ENCODE measurements around the gene EWSR1.
"Not testable (repeated sequence)": the region's sequence is repeated elsewhere in the genome, so short reads cannot be mapped to it uniquely, and the experiment has no call there.

The EWSR1 gene

DNA sequence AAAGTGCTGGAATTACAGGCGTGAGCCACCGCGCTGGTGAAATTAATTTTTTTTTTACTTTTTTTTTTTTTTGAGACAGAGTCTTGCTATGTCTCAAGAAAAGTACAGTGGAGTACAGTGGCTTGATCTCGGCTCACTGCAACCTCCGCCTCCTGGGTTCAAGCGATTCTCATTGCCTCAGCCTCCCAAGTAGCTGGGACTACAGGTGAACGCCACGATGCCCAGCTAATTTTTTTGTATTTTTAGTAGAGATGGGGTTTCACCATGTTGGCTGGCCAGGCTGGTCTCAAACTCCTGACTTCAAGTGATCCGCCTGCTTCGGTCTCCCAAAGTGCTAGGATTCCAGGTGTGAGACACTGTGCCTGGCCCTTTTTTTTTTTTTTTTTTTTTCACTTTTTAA, 20.2 kb upstream of the EWSR1 start:
- DNase-seq: not testable (repeated sequence)

DNA sequence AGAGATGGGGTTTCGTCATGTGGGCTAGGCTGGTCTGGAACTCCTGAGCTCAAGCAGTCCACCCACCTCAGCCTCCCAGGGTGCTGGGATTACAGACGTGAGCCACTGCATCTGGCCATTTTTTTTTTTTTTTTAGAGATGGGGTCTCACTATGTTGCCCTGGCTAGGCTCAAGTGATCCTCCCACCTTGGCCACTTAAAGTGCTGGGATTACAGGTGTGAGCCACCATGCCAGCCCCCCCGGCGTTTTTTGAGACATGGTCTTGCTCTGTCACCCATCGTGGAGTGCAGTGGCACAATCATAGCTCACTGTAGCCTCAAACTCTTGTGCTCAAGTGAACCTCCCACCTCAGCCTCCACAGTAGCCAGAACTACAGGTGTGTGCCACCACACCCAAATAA, 16.8 kb upstream of the EWSR1 start:
- no peak for DNase-seq

DNA sequence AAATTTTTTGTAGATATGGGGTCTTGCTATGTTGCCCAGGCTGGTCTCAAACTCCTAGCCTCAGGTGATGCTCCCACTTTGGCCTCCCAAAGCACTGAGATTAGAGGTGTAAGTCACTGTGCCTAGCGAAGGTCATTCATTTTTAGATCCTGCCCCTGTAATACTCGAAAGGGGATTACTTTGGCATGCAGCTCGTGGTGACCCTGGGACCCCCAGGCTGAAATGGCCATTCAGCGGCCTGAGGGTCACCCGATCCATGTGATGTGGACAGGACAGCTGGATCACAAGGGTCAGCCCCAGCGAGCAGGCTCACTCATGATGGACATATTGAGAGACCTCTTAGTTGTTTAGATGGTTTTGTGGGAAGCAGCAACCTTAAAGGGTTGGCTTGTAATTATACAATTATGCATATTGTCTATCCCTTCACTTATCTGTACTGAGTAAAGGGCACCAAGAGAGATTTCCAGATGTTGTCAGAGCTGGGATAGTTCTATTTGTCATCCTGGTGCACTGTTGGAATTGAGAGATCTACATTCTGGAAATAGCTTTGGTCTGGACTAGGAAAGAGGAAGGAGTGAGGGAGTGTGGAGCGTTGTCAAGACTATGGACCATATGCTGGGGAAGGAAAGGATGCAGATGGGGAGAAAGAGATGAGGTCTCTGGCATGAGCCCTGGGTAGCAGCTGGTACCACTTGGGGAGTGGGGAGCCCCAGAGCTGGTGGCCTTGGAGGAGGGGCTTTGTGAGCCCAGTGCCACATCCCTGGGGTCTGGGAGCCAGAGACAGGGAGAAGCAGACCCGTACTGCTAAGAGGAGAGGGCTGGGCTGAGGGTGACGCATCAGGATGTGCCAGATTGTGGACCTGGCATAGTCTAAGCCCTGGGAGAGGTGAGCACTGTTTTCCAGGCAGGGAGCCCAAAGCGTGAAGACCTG, 15.8 kb upstream of the EWSR1 start:
- no peak for DNase-seq

DNA sequence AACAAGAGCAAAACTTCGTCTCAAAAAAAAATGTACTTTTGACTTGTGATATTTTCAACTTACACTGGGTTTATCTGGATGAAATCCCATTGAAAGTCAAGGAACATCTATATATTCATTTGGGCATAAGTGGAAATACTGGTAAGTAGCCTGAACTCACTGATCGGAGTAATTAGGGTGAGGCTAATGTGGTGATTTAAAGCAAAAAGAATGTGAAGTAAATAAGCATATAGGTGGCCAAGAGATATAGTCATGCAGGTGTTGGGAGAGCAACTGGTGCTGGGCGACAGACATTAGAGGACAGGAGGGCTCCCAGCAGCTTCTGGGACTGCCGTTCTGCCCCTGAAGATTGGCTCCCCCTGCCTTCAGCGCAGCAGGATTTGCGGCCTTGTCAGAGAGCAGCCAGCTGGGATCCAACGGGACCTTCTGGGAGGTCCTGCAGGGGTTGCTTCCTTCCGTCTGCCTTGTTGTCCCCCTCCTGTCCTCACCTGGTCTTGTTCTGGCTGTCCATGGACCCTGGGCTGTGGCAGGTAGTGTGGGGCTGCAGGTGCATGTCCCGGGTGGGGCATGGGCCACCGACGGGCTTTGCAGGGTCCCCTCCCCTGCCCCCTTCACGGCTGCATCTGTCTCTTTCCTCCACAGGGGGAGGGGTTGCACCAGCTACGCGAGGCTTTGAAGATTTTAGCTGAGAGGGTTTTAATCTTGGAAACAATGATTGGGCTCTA, 14.3 kb upstream of the EWSR1 start:
- DNase-seq: no peak

DNA sequence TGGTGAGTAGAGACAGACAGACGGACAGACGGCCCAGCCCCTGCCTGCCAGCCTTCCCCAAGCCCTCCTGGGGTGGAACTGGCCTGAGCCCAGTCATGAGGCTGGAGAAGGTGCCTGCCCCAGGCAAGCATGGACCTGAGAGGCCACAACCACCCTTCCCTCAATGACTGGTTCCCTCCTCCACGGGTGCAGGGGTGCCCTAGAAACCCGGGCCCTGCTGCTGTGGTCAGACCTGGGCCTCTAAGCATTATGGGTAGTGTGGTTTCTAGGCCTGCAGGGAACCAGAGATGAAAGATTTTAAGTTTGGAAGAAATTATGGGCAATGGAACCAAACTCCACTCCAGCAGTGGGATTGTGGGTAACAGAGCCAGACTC, 13.8 kb upstream of the EWSR1 start:
- no peak for DNase-seq

DNA sequence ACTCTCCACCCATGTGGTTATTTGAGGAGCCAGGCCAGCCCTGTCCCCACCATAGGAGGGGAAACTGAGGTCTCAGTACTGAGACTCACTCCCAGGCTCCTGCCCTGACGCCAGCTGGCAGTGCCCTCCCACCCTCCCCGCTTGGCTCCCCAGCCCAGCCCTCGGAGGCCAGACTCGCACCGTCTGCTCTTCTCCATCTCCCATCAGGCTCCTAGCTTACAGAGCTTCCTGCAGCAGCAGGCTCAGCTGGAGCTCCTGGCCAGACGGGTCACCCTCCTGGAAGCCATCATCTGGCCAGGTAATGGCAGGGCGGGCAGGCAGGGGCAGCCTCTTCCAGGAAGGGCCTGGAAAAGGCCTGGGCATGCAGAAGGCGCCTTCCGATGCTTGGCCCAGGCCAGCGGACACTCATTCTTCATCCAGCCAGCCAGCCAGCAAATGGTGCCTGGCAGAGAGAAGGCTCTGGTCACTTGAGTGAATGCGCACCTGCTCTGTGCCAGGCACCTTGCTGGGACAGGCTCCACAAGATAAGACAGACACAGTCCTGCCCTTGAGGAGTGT, 12.9 kb upstream of the EWSR1 start:
- DNase-seq: no peak

DNA sequence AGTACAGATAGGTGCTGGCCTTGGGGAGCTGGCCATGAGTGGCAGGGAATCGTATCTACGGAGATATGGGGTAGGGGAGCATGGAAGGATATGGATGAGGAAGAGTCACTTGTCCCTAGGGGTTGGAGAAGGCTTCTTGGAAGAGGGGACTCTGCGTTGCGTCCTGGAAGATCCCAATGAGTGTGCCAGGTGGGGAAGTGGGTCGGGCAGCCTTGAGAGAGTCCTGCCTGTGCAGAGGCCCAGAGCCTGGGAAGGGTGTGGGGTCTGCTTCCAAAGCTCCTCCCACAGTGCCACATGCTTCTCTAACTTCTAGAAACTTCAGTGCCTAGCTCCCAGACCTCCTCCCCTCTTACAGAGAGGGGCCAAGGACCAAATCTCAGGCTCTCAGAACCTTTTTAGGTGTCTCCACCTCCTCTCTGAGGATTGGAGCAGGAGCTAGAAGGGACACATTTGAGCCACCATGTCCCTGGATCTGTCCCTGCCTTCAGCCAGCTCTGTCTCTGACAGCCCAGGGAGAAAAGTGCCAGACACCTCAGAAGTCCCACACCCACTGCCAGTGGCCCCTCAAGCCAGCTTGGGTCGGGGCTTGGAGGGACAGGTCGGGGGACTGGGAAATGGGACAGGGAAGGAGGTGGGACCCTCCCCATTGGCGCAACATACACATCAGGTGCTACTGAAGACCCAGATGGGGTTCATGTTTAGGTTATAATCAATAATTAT, 11.3 kb upstream of the EWSR1 start:
- DNase-seq: no peak

DNA sequence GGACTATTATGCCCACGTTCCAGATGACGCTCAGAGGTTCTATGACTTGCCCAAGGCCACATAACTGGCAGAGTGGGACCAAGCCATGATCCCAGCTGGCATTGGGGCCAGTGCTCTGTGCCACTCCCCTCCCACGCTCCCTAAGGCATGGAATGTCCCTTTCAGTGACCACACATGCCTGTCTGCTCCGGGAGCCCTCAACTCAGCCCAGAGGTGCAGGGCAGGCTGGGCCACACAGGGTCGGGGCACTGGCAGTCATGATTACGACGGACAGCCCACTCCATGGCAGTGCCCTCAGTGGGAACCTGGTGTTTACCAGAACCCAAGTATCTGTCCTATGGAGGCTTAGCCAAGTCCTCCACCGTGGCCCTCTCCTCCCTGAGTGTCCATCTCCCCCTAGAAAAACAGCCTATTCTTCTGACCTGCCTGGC, 10.3 kb upstream of the EWSR1 start:
- no peak for DNase-seq

DNA sequence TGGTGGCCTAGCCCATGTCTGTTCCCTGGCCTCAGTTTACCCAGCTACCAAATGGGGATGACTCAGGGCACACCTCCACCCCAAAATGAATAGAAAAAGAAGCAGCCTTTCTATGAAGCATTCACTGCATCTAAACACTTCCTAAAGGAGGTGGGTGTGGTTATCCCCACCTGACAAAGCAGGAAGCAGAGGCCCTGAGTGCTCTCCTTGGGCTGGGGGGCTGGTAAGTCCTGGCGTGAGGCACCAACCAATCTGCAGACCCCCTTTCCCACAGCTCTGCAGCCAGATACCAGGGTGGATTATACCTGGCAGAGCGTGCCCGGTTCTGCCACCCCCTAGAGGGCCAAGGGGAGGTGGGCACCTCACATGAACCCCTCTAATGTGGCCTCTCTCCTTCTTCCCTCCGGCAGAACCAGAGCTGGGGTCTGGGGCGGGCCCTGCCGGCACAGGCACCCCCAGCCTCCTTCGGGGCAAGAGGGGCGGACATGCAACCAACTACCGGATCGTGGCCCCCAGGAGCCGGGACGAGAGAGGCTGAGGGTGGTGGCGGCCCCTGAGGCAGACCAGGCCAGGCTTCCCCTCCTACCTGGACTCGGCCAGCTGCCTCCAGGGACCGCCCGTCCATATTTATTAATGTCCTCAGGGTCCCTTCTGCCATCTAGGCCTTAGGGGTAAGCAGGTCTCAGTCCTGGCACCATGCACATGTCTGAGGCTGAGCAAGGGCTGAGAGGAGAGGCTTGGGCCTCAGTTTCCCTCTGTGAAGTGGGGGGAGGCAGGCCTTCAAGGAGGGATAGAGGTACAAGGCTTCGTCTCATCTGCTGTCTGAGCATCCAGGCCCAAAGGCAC, 9.4 kb upstream of the EWSR1 start:
- DNase-seq: no peak

DNA sequence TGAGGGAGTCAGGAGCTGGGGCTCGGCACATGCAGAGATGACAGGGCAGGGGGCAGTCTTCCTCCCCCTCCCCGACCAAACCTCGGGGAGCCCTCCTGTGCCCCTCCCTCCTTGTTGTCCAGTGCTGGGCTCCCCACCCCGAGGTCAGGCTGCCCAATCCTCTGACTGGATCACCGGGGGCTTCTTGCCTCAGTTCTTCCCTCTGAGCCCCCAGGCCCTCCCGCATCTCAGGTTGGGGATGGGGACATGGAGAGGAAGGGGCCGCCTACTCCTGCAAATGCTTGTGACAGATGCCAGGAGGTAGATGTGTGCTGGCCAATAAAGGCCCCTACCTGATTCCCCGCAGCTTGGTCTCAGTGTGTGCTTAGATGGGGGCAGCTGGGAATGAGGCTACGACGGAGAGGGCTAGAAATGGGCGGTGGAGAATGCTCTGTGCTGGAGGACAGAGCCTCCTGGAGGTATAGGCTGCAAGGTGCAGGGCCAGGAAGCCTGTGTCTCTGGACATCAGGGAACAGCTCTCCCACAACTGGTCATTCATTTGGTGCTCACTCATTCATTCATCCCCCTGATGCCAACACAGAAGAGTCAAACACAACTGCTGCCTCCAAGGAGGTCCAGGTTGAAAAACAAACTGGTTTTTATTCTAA, 8.7 kb upstream of the EWSR1 start:
- no peak for DNase-seq

DNA sequence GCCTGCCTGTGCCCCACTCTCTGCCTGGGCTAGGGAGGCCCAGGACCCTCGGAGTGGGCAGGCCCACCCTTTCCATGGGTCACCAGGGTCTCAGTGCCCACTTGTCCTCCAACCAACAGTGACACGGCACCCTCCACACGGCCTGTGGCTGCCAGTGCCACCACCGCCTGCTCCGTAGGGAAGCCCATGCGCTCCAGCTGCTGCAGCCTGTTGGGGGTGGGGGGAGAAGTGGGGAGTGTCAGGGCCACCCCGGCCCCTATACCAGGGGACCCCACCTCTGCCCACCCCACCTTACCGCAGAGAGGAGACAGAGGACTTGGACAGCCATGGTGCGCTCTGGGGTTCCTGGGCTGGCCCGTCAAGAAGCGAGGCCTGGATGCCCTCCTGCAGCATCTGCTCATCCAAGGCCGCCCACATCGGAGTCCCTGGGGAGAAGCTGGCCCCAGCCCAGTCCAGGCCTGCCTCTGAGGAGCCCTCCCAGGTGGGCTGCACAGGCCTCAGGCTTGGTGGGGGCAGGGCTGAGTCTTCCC, 8.0 kb upstream of the EWSR1 start:
- DNase-seq: no peak

DNA sequence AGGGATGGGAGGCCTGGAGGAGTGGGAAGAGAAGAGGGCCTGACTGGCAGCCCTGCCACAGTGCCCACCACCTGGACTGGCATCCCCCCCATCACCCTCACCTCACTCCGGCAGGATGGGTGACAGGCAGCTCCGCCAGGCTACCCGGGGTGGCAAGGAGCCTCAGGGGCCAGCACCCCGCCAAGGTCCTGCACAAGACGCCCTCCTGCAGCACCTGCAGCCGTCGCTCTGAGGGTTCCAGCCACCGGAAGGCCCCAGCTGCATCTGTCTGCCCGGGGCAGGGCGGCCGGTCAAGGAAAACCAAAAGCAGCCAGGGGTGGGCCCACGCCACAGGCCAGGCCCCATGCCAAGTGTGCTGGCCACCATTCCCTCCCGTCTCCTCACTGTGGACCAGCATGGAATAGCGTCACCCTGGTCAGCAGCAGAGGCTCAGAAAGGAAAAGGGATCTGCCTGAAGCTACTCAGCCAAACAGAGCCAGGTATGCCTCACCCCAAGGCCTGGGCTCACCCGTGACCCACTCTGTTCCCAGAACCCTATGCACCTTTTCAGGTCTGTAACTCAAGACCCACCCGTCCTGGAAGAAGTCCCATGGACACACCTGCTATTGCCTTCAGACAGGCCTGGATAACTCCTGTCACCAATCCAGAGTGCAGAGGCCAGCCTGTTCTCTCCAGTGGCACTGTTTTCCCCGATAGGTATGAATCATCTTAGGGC, 7.3 kb upstream of the EWSR1 start:
- no peak for DNase-seq

DNA sequence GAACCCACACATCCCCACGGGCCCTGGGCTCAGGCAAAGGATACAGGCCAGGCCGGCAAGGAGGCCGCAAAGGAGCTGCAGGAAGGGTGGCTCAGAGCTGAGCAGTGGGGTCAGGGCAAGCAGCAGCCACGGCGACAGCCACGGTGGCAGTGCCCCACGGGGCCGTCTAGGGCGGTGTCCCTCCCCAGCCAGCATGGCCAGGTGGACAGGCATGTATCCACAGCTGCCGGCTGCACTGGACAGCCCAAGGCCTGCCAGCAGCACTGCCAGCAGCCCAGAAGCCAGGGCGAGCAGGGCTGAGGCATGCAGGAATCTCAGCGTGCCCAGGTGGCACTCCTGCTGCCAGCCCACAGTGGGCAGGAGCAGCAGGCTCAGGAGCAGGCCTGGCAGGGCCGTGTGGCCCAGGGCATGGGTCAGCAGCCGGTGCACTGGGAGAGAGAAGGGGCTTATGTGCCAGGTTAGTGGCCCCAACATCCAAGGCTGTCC, 4.2 kb upstream of the EWSR1 start:
- no peak for DNase-seq

DNA sequence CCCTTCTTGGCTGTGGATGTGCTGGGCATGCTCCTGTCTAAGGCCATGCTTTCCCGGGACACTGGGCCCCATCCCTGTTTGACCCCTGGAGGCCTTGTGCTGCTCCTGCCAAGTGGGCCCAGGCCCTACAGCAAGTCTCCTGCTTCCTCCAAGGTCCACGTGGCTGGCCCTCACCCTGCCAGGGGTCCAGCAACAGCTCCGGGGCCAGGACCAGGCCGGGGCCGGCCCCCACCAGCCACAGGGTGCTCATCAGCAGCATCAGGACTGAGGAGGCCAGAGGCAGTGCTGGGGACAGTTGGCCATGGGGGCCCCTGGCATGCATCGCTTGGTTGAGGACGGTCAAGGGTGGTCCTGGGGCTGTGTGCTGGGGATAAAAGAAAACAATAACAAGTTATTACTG, 2.8 kb upstream of the EWSR1 start:
- DNase-seq: no peak

DNA sequence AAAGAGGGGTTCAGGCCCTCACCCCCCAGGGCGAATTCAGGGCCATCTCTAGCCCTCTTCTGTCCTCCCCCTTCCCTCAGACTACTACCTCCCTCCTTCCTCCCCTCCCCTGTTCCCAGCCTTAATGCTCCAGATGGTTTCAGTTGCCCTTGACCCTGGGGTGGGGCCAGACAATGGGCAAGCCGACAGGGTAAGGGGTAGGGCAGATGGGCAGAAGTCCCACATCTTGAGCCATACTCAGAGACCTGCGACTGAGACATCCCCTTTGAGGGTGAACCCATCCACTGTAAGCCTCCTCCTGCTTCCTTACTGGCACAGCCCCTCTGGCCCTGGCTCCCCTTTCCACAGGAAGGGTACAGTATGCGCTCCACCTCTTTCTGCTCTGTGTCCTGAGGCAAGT, 2.1 kb upstream of the EWSR1 start:
- DNase-seq: no peak

DNA sequence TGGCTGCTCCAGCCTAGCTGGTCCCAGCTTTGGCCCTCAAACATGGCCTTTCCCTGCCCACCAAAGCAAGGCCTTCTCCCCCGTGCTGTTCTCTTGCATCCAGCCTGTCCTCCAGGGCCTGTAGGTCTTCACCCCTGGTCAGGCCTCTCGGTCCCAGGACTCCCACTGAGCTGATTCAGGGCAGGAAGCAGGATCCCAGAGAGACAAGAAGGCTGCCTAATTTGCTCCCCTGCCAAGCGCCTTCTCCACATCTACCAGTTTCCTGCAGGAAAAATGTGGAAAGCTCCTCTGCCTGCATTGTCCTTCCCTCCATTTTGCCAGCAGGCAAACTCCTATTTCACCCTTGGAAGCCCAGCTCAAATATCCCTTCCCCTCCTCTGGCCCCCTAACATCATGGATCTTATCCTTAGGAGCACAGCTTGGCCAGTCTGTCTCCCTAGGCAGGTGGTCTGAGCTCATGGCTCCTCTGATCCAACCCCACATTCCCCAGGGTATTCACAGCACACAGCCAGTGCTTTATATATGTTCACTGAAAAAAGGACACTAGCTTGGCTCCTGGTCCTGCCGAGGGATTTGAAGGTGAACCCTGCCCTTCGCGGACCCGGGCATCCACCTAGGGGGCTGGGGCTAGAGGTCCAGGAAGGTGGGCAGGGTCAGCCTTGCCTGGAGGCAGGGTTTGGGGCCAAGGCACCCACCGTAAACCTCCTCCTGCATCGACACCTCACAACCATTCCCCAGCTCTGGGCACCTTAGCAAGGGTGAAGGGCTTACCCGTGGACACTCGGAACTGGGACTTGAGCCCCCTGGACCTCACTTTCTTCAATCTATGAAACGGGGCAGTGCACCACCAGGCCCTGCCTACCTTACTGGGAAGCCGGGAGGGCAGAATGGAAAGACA, 1.3 kb upstream of the EWSR1 start:
- DNase-seq: no peak

DNA sequence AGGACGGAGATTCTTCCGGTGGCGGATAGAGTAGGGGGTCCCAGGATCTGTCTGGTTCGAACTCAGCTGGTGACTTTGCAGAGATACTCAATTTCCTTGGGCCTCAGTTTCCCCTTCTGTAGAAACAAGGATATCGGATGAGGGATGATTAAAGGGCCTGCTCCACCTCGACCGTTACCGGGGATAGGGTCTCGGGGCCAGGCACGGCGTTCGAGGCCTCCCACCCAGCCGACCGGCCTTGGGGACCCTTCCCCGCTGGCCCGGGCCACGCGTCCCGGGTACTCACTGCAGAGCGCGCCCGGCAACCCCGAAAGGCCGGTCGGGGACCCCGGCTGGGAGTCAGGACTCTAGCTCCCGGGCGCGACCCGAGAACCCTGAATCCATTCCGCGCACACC, 608 bp upstream of the EWSR1 start:
- DNase-seq: no peak

DNA sequence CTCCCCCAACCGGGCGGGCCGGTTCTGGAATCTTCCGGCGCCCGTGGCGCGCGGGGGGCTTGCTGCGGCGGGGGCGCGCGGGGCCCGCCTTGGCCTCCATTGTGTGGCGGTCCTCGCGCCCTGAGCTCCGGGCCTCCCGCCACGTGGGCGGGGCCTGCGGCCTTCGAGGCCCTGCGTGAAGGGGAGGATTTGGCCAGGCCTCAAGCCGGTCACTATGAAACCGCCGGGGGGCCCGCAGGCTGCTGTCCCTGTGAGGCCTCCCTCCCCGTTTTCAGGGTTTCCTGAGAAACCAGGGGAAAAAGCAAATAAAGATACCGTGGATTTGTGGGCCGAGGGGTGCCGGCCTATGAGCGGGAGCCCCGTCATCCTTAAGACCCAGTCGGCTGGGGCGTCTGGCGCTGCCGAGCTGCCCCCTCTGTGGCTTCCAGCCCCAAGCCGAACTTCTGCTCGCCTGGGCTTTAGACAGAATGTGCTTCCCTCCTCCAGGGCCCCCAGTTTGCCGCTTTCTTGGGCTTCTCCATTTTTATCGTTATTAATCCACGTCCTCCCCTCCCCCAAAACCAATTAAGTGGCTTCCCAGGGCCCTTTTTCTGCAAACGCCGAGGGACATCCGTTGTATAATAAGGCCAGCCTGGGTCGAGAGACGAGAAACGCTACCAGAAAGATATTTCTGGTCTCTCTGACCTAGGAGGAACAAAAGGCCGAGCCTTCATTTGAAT, 602 bp downstream of the EWSR1 start:
- peak; percentile 33 to 57 for DNase-seq

DNA sequence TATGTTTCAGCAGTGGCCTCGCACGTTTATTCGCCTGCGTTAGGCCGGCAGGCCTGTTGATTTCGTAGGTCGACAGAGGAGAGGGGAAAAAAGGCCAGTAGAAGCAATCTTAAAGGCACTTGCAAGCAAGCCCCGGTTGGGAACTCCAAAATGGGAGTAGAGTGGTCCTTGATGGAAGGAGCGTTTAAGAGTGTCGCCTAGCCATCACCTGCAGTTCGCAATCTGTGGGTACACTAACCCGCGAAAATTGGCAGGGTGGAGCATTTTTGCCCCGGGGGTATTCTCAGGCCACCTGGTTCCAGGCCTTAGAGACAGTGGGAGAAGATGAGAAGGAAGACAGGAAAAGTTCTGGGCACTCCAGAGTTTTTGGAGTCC, 1.1 kb downstream of the EWSR1 start:
- DNase-seq: no peak
